A673 (cell line): ENCODE measurements around the gene EPHA10.

Experiments used
- EZH2 ChIP-seq: fragments of 200-600 bp; sonication (generic); IDR thresholded peaks from 2 replicates; pipeline ENCODE4 v1.6.1; 2017; ENCODE audit warnings: borderline replicate concordance, low read depth, mild to moderate bottlenecking, mixed read lengths, antibody characterized with exemption, low read length; ENCODE audit not compliant: poor library complexity, severe bottlenecking
- TF ChIP-seq, protein P1 (sequence below): fragments of 300-800, 200-600 bp; sonication (generic); conservative IDR thresholded peaks from 2 replicates; pipeline ENCODE4 v1.5.1; 2017; ENCODE audit warnings: low read depth, mild to moderate bottlenecking, antibody characterized with exemption, low read length, moderate library complexity, mixed read lengths

DNA sequence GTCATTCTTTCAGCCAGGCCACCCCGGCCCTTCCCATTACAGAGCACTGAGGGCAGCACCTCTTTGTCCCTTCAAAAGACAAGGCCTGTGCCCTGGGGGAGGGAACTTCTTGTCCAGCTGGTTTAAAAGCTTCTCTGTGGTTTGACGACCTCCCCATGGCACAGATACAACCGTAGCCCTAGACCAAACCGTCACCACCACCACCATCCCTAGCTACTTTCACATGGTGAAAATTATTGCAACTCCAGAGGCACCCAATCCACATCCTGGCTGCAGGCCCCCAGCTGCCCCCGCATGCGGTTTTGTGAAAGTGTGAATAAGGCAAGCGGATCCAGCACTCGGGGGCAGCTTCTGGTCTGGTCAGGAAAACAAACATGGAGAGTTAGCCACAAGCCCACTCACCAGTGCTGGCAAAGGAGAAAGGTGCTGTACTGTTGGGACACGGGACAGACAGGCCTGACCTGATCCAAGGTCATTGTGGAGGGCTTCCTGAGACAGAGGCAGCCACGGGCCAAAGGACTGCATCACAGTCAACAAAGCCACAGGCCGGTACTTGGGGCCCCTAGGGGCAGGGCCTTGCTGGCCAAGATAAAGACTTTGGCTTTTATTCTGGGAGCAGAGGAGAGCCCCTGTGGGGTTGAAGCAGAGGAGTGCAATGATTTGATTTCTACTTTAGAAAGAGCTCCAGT is 41.4 kb downstream of the EPHA10 start:
- TF ChIP-seq, protein P1, sequence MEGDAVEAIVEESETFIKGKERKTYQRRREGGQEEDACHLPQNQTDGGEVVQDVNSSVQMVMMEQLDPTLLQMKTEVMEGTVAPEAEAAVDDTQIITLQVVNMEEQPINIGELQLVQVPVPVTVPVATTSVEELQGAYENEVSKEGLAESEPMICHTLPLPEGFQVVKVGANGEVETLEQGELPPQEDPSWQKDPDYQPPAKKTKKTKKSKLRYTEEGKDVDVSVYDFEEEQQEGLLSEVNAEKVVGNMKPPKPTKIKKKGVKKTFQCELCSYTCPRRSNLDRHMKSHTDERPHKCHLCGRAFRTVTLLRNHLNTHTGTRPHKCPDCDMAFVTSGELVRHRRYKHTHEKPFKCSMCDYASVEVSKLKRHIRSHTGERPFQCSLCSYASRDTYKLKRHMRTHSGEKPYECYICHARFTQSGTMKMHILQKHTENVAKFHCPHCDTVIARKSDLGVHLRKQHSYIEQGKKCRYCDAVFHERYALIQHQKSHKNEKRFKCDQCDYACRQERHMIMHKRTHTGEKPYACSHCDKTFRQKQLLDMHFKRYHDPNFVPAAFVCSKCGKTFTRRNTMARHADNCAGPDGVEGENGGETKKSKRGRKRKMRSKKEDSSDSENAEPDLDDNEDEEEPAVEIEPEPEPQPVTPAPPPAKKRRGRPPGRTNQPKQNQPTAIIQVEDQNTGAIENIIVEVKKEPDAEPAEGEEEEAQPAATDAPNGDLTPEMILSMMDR, result no peak
- no peak for TF ChIP-seq EZH2
